GM23338 (cell line): Measurements from ENCODE around the gene ADGRD1.

Source experiments
- ZNF331 ChIP-seq: fragments of 250-450 bp; sonication (Bioruptor Pico); IDR thresholded peaks from 2 replicates; pipeline ENCODE4 v1.5.0; 2020; ENCODE audit warnings: low read depth, mild to moderate bottlenecking, moderate library complexity
- TF ChIP-seq, protein P1 (sequence below): IDR thresholded peaks from one replicate; pipeline ENCODE4 v1.6.1; 2018; ENCODE audit warnings: antibody characterized with exemption; ENCODE audit not compliant: unreplicated experiment
- TF ChIP-seq, protein P2 (sequence below), 2 experiments: fragments of 200-600 bp in 1 of 2; sonication (generic) in 1 of 2; conservative IDR thresholded peaks; 2 replicates each; pipeline versions ENCODE4 v1.5.1 to v1.6.1; 2016 to 2017; ENCODE audit warnings: antibody characterized with exemption in 2 of 2, low read depth in 2 of 2, mild to moderate bottlenecking in 2 of 2, moderate library complexity in 1 of 2

DNA sequence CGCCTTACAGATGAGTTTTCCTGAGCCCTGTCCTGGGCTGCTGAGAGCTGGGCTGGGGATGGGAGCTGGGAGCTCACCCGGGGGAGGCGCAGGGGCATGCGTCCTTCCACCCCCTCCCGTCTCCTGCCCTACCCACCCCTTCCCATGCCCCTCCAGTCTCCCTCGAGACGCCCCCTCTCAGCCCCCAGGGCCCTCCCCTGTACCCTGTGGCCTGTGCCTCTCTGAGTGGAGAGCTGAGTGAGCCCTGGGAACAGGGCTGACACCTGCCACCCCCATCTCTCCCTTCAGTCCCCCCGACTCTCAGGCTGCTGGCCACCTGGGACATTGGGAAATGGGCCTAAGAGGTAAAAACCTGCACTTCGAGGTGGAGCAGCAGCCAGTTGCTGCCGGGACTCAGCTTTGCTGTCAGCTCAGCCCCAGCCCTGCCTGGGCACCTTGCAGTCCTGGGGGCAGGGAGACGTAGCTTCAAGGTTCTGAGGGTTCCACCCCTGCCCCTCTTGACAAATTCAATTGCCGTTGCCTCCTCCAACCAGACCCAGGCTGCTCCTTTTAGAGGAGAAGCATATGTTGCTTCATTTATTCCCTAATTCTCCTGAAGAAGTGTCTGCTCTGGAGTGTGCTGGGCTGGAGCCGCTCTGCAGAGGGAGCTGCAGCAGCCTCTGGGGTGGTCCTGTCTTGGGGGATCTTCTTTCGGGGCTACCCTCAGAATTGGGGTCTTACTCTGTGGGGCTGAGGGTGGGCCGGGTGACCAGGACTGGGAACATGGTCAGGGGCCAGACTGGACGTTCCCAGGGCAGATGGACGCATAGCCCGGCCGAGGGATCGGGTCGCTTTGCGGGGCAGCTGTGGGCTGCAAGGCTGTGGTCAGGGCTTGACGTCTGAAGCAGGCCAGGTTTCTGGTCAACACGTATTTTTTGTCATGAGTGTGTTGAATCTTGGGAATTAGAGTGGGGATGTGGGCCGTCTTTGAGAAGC lies 141.4 kb downstream of the ADGRD1 start:
- TF ChIP-seq, protein P1, sequence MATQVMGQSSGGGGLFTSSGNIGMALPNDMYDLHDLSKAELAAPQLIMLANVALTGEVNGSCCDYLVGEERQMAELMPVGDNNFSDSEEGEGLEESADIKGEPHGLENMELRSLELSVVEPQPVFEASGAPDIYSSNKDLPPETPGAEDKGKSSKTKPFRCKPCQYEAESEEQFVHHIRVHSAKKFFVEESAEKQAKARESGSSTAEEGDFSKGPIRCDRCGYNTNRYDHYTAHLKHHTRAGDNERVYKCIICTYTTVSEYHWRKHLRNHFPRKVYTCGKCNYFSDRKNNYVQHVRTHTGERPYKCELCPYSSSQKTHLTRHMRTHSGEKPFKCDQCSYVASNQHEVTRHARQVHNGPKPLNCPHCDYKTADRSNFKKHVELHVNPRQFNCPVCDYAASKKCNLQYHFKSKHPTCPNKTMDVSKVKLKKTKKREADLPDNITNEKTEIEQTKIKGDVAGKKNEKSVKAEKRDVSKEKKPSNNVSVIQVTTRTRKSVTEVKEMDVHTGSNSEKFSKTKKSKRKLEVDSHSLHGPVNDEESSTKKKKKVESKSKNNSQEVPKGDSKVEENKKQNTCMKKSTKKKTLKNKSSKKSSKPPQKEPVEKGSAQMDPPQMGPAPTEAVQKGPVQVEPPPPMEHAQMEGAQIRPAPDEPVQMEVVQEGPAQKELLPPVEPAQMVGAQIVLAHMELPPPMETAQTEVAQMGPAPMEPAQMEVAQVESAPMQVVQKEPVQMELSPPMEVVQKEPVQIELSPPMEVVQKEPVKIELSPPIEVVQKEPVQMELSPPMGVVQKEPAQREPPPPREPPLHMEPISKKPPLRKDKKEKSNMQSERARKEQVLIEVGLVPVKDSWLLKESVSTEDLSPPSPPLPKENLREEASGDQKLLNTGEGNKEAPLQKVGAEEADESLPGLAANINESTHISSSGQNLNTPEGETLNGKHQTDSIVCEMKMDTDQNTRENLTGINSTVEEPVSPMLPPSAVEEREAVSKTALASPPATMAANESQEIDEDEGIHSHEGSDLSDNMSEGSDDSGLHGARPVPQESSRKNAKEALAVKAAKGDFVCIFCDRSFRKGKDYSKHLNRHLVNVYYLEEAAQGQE, result no peak
- TF ChIP-seq, protein P2, sequence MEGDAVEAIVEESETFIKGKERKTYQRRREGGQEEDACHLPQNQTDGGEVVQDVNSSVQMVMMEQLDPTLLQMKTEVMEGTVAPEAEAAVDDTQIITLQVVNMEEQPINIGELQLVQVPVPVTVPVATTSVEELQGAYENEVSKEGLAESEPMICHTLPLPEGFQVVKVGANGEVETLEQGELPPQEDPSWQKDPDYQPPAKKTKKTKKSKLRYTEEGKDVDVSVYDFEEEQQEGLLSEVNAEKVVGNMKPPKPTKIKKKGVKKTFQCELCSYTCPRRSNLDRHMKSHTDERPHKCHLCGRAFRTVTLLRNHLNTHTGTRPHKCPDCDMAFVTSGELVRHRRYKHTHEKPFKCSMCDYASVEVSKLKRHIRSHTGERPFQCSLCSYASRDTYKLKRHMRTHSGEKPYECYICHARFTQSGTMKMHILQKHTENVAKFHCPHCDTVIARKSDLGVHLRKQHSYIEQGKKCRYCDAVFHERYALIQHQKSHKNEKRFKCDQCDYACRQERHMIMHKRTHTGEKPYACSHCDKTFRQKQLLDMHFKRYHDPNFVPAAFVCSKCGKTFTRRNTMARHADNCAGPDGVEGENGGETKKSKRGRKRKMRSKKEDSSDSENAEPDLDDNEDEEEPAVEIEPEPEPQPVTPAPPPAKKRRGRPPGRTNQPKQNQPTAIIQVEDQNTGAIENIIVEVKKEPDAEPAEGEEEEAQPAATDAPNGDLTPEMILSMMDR (conservative IDR thresholded peaks at IDR 0.05; ENCODE audit: low read depth in 2 of 2), result no peak
- no peak for TF ChIP-seq ZNF331 (CRISPR knock-in tag)
